K562 (cell line): ENCODE measurements around the gene PI4K2A. TPM values are rescaled to one million over a fixed set of nuclear protein-coding genes. Genes with fewer than 3 reads are reported as not detected.

Experiments used
- CREM ChIP-seq: IDR thresholded peaks from 2 replicates; pipeline ENCODE4 v1.6.1; 2014; ENCODE audit warnings: antibody characterized with exemption, low read depth
- ELF1 ChIP-seq: fragments of 200-800 bp; sonication (Bioruptor generic); IDR thresholded peaks from 2 replicates; pipeline ENCODE4 v1.6.1; 2016; ENCODE audit warnings: missing genetic modification characterization, missing compliant biosample characterization
- NR2C1 ChIP-seq, 2 experiments: fragments of 450-650 bp; IDR thresholded peaks; 2 replicates each; pipeline ENCODE4 v1.6.1; 2017; ENCODE audit warnings: mild to moderate bottlenecking in 2 of 2, antibody characterized with exemption in 1 of 2, inconsistent platforms in 1 of 2, missing compliant biosample characterization in 1 of 2, missing genetic modification characterization in 1 of 2
- NR2C2 ChIP-seq, 2 experiments: fragments of 200-800 bp in 1 of 2; sonication (Bioruptor generic) in 1 of 2; sonication (generic) in 1 of 2; formaldehyde crosslinking in 1 of 2; IDR thresholded peaks; 2 replicates each; pipeline versions ENCODE4 v1.6.1 to v1.8.0; 2016 to 2022; ENCODE audit warnings: mild to moderate bottlenecking in 1 of 2, missing compliant biosample characterization in 1 of 2, missing genetic modification characterization in 1 of 2, missing genetic modification reagents in 1 of 2
- TFE3 ChIP-seq: fragments of 450-650 bp; formaldehyde crosslinking; IDR thresholded peaks from 2 replicates; pipeline ENCODE4 v1.4.0; 2020; ENCODE audit warnings: mild to moderate bottlenecking, mixed read lengths
- VEZF1 ChIP-seq: fragments of 200-800 bp; sonication (Bioruptor generic); IDR thresholded peaks from 2 replicates; pipeline ENCODE4 v1.6.1; 2017; ENCODE audit warnings: missing genetic modification characterization, missing compliant biosample characterization
- ZSCAN32 ChIP-seq: fragments of 450-650 bp; formaldehyde crosslinking; IDR thresholded peaks from 2 replicates; pipeline ENCODE4 v1.4.0; 2020; ENCODE audit warnings: mild to moderate bottlenecking, moderate library complexity
- polyA plus RNA-seq, 8 experiments: library from polyadenylated mRNA; depleted of rRNA in 4 of 8; stranded (reverse) in 5 of 8; unstranded in 3 of 8; fragments of >200 nt; fragmentation: Nextera tagmentation in 2 of 8; fragmentation: Illumina TruSeq in 1 of 8; extraction: Ambion mirVana in 2 of 8; extraction: Trizol in 1 of 8; gene quantifications; 2 replicates each; pipeline versions ENCODE4 v1.2.1 to v1.2.3, GENCODE V29; 2011 to 2014; ENCODE audit warnings: inconsistent platforms in 1 of 8, missing spikeins in 1 of 8
- total RNA-seq, 7 experiments: library from RNA; depleted of rRNA in 6 of 7; stranded (reverse); fragments of >200 nt in 6 of 7; fragmentation: Illumina TruSeq in 2 of 7; extraction: Trizol in 2 of 7; gene quantifications; 2 replicates each; pipeline versions ENCODE4 v1.2.1 to v1.2.3, GENCODE V29; 2011 to 2021; ENCODE audit warnings: low replicate concordance in 1 of 7

The PI4K2A gene
- total and polyA plus RNA-seq, 9 of the 15 experiments (the other 6 are each of a cell fraction or from before 2014, with no cell fraction given): 4.4 to 28.4 (median 16.5) TPM

GRCh38 chr10:97632949-97633884 lies 7.3 kb upstream of the PI4K2A start, which contains the start of gene MORN4 (continued):
- TF ChIP-seq TFE3 (CRISPR knock-in tag): no peak
- TF ChIP-seq CREM: peak; percentile 71
- TF ChIP-seq ELF1: no peak
- TF ChIP-seq NR2C1 (IDR thresholded peaks at IDR 0.05): peak; percentile 79
- TF ChIP-seq NR2C1 (tag; IDR thresholded peaks at IDR 0.05): peak; percentile 76
- no peak for TF ChIP-seq ZSCAN32 (CRISPR knock-in tag)
- TF ChIP-seq VEZF1 (CRISPR knock-in tag): peak; percentile 41; the same call in 1 of the 2 replicates
- 0 out of 2 replicates have a peak, but pooled peaks have one; percentile 15 for TF ChIP-seq NR2C2 (CRISPR knock-in tag; IDR thresholded peaks at IDR 0.05)
- peak; percentile 91 for TF ChIP-seq NR2C2 (tag; IDR thresholded peaks at IDR 0.05)
